Epidermal melanocyte (primary cell): ENCODE measurements around the gene PLA2G4B.

Source experiments
- DNase-seq: peaks from one replicate; pipeline ENCODE4 v3.0.0; 2011; ENCODE audit warnings: low spot score; ENCODE audit not compliant: insufficient read length

PLA2G4B gene

GRCh38 chr15:41849204-41849603 is 10.6 kb downstream of the PLA2G4B start:
- DNase-seq = no peak

DNA sequence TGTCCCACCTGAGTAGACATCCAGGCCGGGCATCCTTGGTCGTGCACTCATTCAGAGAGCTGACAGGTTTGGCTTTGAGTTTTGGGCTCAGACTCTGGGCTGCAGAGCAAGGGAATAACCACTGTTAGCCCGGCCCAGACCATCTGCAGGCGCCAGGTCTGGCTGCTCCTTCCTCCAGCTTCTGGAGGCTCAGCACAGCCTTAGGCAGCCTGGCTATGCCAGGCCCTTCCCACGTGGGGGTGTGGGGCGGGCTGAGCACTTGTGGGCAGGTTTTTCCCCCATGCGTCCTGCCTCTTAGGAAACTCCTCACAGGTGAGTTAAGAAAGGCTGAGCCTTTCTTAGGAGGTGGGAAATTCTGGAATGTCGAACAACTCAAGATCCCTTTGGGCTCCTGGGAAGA is 11.2 kb downstream of the PLA2G4B start:
- no peak for DNase-seq

DNA sequence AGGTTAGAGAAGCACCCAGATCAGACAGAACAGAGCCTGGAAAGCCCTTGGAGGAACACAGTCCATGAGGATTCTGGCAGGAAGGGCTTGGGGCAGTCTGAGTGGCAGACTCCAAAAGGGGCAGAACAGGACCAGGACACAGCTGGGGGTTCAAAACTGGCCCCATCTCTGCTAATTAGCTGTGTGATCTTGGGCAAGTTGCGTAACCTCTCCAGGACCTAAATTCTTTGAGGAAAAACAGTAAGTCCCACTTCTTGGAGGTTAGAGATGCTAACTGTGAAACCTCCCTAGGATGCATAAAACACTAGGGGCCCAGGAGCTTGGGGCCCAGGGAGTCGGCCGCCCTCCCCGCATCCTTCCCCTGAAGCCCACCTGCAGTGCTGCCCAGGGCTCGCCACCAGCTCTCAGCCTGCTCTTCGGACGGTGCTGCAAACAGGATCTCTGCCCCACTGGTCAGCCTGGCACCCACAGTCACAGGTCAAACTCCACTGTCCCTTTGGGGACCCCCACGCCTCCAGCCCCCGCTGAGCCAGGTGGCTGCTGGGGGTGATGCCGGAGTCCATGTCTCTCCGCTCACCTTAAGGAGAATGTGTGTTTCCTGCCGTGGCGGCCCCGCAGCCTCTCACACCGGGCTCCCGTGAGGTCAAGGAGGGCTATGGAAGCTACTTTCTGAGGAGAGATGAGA is 12.0 kb downstream of the PLA2G4B start:
- no peak for DNase-seq

DNA sequence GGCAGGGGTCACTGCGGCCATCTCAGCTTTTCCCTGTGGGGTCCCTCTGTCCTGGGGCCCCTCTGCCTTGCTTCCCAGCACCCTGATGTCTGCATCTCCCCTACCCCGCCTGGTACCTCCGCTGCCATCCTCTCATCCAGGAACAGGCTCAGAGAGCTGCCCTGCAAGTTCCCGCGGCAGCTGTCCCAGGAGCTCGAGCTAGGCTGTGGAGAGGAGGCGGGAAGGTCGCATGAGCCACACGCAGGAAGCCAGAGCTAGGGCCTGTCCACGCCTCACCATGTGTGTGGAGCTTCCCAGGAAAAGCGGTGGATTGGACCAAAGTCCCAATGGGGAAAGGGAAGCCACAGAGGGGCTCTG is 12.5 kb downstream of the PLA2G4B start:
- DNase-seq = no peak

GRCh38 chr15:41851755-41852370 is 13.2 kb downstream of the PLA2G4B start:
- DNase-seq = no peak

DNA sequence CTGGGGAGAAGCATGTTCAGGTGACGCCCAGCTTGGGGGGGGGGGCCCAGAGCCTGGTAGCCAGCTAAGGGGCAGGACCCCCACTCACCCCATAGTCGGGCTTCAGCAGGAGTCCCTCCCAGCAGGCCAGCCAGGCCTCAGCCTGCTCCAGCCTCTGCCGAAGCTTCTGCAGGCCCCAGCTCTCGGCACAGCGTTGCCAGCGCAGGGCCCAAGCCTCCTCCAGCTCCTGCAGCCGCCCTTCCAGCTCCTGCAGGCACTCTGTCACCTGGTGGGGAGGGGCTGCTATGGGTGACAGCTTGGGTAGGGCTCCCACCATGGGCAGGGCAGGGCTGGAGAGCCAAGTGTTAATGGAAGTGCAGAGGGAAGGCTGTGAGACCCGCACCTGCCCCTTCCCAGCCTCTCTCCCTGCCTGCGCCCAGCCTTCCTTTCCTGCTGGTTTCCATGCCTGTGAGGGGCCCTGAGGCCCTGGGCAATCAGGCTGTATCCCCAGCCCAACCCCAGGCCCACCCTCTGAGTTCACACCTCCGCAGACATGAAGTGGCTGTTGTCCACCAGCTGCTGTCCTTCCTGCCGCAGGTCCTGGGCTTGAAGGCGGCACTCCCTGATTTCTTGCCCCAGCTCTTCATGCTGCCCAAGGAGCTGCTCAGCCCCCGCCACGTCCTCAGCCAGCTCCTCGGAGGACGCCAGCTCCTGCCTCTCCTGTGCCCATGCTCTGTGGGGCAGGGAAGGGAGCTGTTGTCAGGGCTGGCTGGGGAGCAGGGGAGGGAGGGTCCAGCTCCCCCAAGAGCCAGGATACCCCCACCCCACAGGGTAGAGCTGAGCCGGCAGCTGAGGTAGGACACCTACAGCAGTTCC is 14.3 kb downstream of the PLA2G4B start:
- DNase-seq = no peak

DNA sequence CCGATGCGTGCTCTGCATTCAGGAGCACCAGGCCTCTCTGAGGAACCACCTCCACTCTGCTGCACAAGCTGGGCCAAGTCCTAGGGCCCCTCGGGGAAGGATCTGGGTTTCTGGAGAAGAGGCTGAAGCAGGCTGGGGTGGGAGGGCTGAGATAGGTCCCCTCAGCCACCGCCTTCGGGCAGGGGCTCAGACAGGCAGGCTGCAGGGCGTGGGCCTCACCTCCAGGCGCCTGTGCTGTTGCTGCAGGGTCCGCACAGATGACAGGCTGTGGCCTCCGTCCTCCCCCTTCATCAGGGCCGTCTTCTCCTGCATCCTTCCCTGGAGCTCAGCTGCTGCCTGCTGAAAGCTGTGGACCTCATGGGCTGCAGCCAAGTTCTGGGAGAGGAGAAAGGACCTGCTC is 15.2 kb downstream of the PLA2G4B start:
- DNase-seq = no peak

- DNase-seq = no peak
Measured at GRCh38 chr15:41854443-41854842, 15.8 kb downstream of the PLA2G4B start.

GRCh38 chr15:41855261-41855961 is 16.8 kb downstream of the PLA2G4B start:
- DNase-seq = no peak

DNA sequence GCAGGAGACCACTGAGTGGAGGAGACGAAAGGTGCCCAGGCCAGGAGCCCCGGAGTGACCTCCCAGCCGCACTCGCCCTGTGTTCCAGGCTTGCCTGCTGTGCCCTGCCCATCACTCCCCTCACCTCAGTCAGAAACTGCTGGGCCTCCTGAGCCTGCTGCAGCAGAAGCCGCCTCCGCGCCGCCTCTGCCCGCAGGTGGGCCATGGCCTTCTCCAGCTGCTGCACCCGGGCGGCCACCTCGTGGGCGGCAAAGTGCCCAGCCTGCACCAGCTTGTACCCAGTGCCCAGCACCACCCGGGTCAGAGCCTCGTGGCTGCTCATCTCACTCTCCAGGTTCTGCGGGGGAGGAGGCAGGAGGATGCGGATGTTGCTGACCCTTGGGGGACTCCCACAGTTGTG is 17.6 kb downstream of the PLA2G4B start:
- no peak for DNase-seq

- no peak for DNase-seq
Measured at GRCh38 chr15:41856716-41857115, 18.1 kb downstream of the PLA2G4B start.

GRCh38 chr15:41857316-41857715 is 18.7 kb downstream of the PLA2G4B start:
- DNase-seq = no peak

DNA sequence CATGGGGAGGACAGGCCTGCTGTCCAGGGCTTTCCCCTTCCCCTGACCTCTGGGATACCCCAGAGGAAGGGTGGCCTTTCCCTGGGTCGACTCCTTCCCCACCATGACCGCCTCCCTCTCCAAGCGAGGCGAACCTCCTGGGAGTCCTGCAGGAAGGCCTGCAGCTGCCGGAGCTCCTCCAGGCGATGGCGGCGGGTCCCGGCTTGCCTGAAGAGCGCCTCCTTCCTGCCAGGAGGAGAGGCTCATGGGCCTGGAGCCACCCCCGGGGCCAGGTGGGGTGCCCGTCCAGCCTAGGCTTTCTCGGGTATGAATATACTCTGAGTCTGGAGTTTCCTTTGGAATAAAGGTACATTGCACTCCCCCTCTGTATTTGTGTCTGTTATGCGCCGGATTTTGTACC is 20.1 kb downstream of the PLA2G4B start:
- DNase-seq = no peak

DNA sequence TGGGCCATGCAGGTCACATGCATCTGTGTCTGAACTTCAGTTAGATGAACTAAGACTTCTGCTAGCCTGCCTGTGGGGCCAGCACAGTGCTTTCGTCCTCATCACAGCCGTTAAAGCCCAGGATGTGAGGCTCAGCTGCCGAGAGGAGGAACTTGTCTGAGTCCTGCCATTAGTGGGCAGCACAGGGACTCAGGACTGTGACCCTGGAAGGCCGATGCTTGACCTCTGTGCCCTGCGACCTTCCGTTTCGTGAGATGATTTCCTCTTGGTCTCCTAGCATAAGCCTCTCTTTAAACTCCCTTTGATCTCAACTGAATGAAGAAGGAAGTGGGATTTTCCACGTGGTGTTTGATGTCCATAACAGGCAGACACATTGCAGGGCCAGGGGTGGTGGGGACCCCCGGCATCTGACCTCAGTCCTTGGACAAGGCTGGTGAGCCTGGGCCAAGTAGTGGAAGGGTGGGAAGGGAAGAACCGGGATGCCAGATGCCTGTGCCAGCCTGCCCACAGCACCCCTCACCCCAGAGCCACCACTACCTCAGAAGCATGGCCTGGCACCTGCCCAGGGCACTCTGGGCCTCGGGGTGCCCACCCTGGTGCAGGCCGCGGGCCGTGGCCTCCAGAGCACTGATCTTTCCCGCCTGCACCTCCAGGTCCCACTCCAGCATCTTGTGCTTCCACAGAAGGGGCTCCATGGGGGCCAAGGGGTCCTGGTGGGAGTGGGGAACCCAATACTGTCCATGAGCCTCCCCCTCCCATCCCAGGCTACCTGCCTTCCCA is 21.6 kb downstream of the PLA2G4B start:
- DNase-seq = no peak

DNA sequence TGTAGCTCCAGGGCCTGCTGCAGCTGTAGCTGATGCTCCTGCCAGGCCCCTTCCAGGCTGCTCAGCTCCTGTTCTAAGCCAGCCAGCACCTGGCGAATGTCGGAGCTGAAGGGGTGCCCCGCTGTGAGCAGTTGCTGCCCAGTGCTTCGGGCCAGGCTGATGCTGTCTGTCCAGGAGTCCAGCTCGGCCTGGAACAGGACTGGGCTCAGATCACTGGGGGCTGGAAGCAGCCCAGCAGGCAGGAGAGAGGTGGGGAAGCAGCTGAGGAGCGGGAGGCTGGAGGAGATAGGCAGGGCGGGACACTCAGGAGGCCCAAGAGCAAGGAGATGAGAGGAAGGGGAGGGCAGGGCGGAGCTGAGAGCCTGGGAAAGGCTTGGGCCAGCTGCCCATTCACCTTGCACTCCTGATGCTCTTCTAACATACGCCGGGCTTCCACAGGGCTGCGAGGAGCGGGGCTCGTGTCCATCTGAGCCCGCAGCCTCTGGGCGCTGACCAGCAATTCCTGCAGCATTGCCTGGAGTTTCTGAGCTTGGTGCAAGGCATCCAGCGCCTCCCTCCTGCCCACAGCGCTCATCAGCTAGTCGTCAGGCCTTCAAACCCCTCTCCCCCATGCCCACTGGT is 23.2 kb downstream of the PLA2G4B start:
- no peak for DNase-seq

DNA sequence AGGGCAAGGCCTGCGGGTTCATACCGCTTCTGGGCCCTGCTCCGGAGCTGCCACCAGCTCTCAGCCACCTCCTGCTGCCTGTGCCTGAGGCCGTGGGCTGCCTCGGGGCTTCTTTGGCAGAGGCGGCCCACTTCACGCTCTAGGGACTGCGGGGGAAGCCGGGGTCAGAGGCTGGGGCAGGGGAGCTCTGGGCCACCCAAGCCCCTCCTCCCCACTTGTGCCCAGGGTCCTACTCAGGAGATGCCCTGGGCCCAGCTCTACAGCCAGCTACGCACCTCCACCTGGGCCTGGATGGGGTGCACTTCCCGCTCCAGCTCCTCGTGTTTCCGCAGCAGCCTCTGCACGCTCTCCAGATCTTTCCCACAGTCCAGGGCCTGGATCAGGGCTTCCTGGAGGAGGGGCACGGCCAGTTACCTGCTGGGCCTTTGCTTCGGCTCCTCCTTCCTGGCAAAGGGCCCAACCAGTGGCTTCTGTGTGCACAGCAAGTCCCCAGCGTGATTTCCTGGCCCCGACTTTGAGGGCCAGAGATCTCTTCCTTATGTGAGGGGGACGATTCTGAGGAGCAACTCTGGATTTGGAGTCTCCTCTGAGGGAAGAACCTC is 24.0 kb downstream of the PLA2G4B start:
- no peak for DNase-seq

- DNase-seq = no peak
Measured at GRCh38 chr15:41865490-41866055, 26.9 kb downstream of the PLA2G4B start.

- DNase-seq = no peak
Measured at GRCh38 chr15:41866263-41866703, 27.6 kb downstream of the PLA2G4B start.

- DNase-seq = no peak
Measured at GRCh38 chr15:41866872-41867579, 28.4 kb downstream of the PLA2G4B start.
